Suprapubic skin (tissue), 3 donors: ENCODE data around the gene ZNF385D.

Experiments used
- POLR2AphosphoS5 ChIP-seq, 3 donors: sonication (generic); formaldehyde crosslinking; IDR thresholded peaks; one replicate each; pipeline ENCODE4 v1.6.1; 2017; ENCODE audit warnings: antibody characterized with exemption in 3 of 3
- TF ChIP-seq, protein P1 (sequence below), 2 donors: fragments of 200-600 bp in 1 of 2; fragments of 450-650 bp in 1 of 2; sonication (generic) in 1 of 2; IDR thresholded peaks; one replicate each; pipeline ENCODE4 v1.5.1; 2016 to 2019; ENCODE audit warnings: antibody characterized with exemption in 2 of 2, mild to moderate bottlenecking in 1 of 2, moderate library complexity in 1 of 2

- TF ChIP-seq, protein P1, sequence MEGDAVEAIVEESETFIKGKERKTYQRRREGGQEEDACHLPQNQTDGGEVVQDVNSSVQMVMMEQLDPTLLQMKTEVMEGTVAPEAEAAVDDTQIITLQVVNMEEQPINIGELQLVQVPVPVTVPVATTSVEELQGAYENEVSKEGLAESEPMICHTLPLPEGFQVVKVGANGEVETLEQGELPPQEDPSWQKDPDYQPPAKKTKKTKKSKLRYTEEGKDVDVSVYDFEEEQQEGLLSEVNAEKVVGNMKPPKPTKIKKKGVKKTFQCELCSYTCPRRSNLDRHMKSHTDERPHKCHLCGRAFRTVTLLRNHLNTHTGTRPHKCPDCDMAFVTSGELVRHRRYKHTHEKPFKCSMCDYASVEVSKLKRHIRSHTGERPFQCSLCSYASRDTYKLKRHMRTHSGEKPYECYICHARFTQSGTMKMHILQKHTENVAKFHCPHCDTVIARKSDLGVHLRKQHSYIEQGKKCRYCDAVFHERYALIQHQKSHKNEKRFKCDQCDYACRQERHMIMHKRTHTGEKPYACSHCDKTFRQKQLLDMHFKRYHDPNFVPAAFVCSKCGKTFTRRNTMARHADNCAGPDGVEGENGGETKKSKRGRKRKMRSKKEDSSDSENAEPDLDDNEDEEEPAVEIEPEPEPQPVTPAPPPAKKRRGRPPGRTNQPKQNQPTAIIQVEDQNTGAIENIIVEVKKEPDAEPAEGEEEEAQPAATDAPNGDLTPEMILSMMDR (IDR thresholded peaks at IDR 0.05): no peak
- no peak for TF ChIP-seq POLR2AphosphoS5 (IDR thresholded peaks at IDR 0.05)
Observed at GRCh38 chr3:21634112-21634511, 116.9 kb downstream of the ZNF385D start.
